Aortic smooth muscle cell (primary cell): ENCODE results near the gene CCDC71. TPM values are rescaled to one million over a fixed set of nuclear protein-coding genes. Genes with fewer than 3 reads are reported as not detected.

Source experiments
- total RNA-seq: library from RNA; depleted of rRNA; stranded (reverse); fragments of >200 nt; gene quantifications from 2 replicates; pipeline ENCODE4 v1.2.3, GENCODE V29; 2014

CCDC71 gene
- 16.3 and 17.0 TPM in 2 replicates for total RNA-seq

DNA sequence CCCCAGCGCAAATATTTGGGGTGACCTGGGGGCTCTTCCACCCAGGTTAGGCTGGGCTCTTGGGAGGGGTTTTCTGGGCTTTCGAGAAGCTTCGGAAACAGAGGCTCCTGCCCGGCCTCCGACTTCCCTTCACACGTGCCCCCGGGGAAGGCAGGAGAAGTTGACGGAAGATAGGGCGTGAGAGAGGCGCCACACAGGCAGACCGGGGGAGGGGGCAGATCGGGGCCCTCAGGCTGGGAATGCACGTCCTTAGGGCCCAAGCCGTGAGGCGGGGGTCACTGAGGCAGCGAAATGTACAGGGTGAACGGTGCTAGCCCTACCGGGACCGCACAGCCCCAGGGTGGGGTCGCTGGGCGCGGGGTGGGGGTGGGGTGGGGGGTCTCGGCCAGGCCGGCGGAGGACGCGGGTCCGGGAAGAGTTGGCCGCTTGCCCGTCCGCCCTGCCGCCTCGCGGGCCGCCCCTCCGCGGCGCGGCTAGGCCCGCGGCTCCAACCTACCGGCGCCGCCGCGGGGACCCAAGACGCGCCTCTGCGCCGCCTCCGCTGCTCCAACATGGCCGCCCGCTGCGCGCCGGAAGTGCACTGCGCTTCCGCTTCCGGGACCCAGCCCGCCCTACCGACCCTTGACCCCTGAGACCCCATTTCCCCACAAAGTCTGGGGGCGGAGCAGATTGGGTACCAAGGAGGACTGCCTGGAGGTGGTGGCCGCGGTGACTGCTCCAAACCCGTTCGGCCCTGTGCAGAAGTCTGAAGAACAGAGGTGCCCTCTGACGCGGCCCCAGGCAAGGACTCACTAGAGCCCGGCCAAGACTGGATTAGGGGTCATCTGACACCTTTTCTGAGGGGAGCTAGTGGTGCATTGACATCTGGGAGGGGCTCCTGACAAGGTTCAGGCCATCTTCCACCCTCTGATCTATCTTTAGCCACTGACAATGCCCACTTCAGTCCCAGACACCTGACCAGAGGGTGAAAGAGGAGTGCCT is at the start of gene CCDC71:
Gene CCDC71 (minus strand): TSS at position 561 of the 981 bp plus-strand sequence. CDS start 2,123 bp downstream, outside the sequence.

GRCh38 chr3:49171119-49171774 is 5.1 kb upstream of the CCDC71 start, which contains the start of gene KLHDC8B:
TSS of gene KLHDC8B (plus strand) at chr3:49171598. CDS start at chr3:49172770, 1,172 bp downstream.

DNA sequence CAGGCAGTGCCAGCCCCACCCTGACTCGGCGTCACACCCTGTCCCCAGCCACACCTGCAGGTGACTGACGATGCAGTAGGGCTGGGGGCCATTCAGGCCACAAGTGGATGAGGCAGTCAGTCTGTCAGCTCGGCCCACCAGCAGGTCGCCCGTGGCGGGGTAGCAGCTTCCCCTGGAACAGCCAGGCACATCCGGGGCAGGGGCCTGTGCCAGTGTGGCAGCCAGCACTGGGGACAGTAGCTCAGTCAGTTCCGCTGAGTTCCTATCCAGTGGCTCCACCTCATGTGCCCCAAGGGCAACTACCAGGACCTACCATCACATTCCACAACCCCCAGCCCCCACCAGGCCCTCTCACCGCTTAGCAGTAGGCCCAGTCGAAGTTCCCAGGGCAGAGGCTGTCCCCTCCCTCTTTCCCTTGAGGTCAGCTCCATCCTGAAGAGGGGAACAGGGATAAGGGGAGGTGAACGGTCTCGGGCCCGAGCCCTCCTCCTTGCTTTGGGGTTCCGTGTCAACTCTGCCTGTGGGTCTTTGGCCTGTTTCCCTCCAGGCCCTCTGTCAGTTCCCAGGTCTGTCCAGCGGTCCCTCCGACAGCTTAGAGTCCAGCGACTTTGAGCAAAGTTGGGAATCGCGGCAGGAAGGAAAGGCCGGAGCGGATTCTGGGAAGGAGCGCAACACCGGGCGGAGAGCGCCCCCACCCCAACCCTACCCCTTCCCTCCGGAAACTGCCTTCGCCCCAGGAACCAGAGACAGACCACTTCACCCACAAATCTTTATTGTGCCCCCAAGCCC is 33.5 kb downstream of the CCDC71 start, which contains the start of gene LAMB2:
Gene LAMB2 (minus strand): TSS at position 614 of the 789 bp plus-strand sequence. CDS start 183 bp downstream, at position 431.

GRCh38 chr3:49120438-49121131 is 45.5 kb downstream of the CCDC71 start, which contains the start of gene USP19:
TSS of gene USP19 (minus strand) at chr3:49120823. CDS start at chr3:49119145, 1,678 bp downstream.

Other genes starting within 250 kb of the CCDC71 start
- 74.6 and 77.7 TPM in 2 replicates for gene ARIH2, start 247.5 kb downstream of the CCDC71 start, total RNA-seq
- 39.0 and 50.3 TPM in 2 replicates for gene P4HTM, start 176.1 kb downstream of the CCDC71 start, total RNA-seq
- 46.5 and 55.2 TPM in 2 replicates for gene WDR6, start 158.9 kb downstream of the CCDC71 start, total RNA-seq
- gene DALRD3, start 147.8 kb downstream of the CCDC71 start, total RNA-seq: 52.5 and 55.8 TPM in 2 replicates
- 94.3 and 111 TPM in 2 replicates for gene NDUFAF3, start 144.2 kb downstream of the CCDC71 start, total RNA-seq
- 270 and 337 TPM in 2 replicates for gene IMPDH2, start 136.9 kb downstream of the CCDC71 start, total RNA-seq
- gene QRICH1, start 72.3 kb downstream of the CCDC71 start, total RNA-seq: 51.3 and 59.6 TPM in 2 replicates
- gene QARS1, start 61.6 kb downstream of the CCDC71 start, total RNA-seq: 187 and 230 TPM in 2 replicates
- gene USP19, start 45.5 kb downstream of the CCDC71 start, total RNA-seq: 37.3 and 40.2 TPM in 2 replicates
- gene LAMB2, start 33.3 kb downstream of the CCDC71 start, total RNA-seq: 648 and 801 TPM in 2 replicates
- 28.8 and 32.0 TPM in 2 replicates for gene KLHDC8B, start 5.3 kb upstream of the CCDC71 start, total RNA-seq
- gene C3orf62, start 110.9 kb upstream of the CCDC71 start, total RNA-seq: 1.1 and 2.1 TPM in 2 replicates
- gene USP4, start 173.7 kb upstream of the CCDC71 start, total RNA-seq: 22.7 and 31.1 TPM in 2 replicates
- 253 and 415 TPM in 2 replicates for gene GPX1, start 192.0 kb upstream of the CCDC71 start, total RNA-seq
- 588 and 739 TPM in 2 replicates for gene RHOA, start 245.6 kb upstream of the CCDC71 start, total RNA-seq
- 28.9 and 30.1 TPM in 2 replicates for gene TCTA, start 246.1 kb upstream of the CCDC71 start, total RNA-seq